IMR-90 (cell line): ENCODE results near the gene PBX3. TPM values are rescaled to one million over a fixed set of nuclear protein-coding genes. Genes with fewer than 3 reads are reported as not detected.

Source experiments
- ATAC-seq: fragments of 200-7000 bp; cut with Tn5 transposase; 2 replicates; pipeline ENCODE4 v1.9.1; 2020; ENCODE audit warnings: low read depth, mild to moderate bottlenecking, moderate library complexity
- BruUV-seq: library from RNA; stranded (reverse); fragments of 400-500 nt; replicated peaks from 2 replicates; lab custom pipeline; 2021; lab: Mats Ljungman, UMichigan
- CTCF ChIA-PET: fragments of 300-600 bp; formaldehyde crosslinking; extraction: SDS; loops from one replicate; lab custom pipeline; 2021; ENCODE audit warnings: antibody characterized with exemption; lab: Yijun Ruan, JAX
- POLR2A ChIA-PET: fragments of 300-600 bp; sonication (Branson Sonifier 250); formaldehyde crosslinking; loops from one replicate; lab custom pipeline; 2022; ENCODE audit warnings: antibody characterized with exemption; ENCODE audit not compliant: unreplicated experiment; lab: Charles Lee
- DNase-seq: peaks from one replicate; pipeline ENCODE4 v3.0.0; 2013
- H2AFZ ChIP-seq: replicated peaks from 2 replicates; pipeline ENCODE3; 2013; ENCODE audit warnings: low read length, mild to moderate bottlenecking; ENCODE audit not compliant: poor library complexity
- H2AK5ac ChIP-seq: 2 replicates; pipeline ENCODE4 v1.6.1; 2013; ENCODE audit warnings: low read depth, low read length, inconsistent platforms
- H2AK9ac ChIP-seq: replicated peaks from 2 replicates; pipeline ENCODE3; 2013; ENCODE audit warnings: mild to moderate bottlenecking, low read depth, low read length, moderate library complexity; ENCODE audit not compliant: poor library complexity
- H2BK120ac ChIP-seq: 2 replicates; pipeline ENCODE4 v1.6.1; 2013; ENCODE audit warnings: low read depth, low read length, inconsistent platforms
- H2BK15ac ChIP-seq: 3 replicates; pipeline ENCODE4 v1.6.1; 2013; ENCODE audit warnings: low read depth, low read length, inconsistent platforms
- H2BK20ac ChIP-seq: 2 replicates; pipeline ENCODE4 v1.6.1; 2013; ENCODE audit warnings: low read depth, mild to moderate bottlenecking, inconsistent platforms, low read length, moderate library complexity
- H2BK5ac ChIP-seq: 2 replicates; pipeline ENCODE4 v1.6.1; 2013; ENCODE audit warnings: mild to moderate bottlenecking, low read depth, low read length, inconsistent platforms; ENCODE audit not compliant: poor library complexity, severe bottlenecking
- H3K14ac ChIP-seq: replicated peaks from 2 replicates; pipeline ENCODE4 v1.6.1; 2013; ENCODE audit warnings: low read depth, low read length, inconsistent platforms
- H3K18ac ChIP-seq: 2 replicates; pipeline ENCODE4 v1.6.1; 2013; ENCODE audit warnings: low read depth, low read length, control low read depth
- H3K23ac ChIP-seq: 2 replicates; pipeline ENCODE4 v1.6.1; 2013; ENCODE audit warnings: low read depth, low read length, inconsistent platforms
- H3K27ac ChIP-seq: 2 replicates; pipeline ENCODE4 v1.5.1; 2013; ENCODE audit warnings: mild to moderate bottlenecking, control low read depth, low read length; ENCODE audit not compliant: insufficient read depth
- H3K27me3 ChIP-seq: 2 replicates; pipeline ENCODE4 v1.6.1; 2013; ENCODE audit warnings: low read length; ENCODE audit not compliant: control insufficient read depth, insufficient read depth
- H3K36me3 ChIP-seq: 2 replicates; pipeline ENCODE4 v1.6.1; 2013; ENCODE audit warnings: low read length, mixed read lengths; ENCODE audit not compliant: control insufficient read depth, insufficient read depth
- H3K4ac ChIP-seq: 2 replicates; pipeline ENCODE4 v1.6.1; 2013; ENCODE audit warnings: low read depth, low read length, inconsistent platforms
- H3K4me1 ChIP-seq: 2 replicates; pipeline ENCODE4 v1.6.1; 2013; ENCODE audit warnings: low read length, mixed read lengths; ENCODE audit not compliant: control insufficient read depth, insufficient read depth
- H3K4me2 ChIP-seq: 2 replicates; pipeline ENCODE4 v1.6.1; 2013; ENCODE audit warnings: low read depth, mild to moderate bottlenecking, control low read depth, low read length, moderate library complexity
- H3K4me3 ChIP-seq: 2 replicates; pipeline ENCODE4 v1.5.1; 2013; ENCODE audit warnings: low read depth, mild to moderate bottlenecking, control low read depth, low read length, moderate library complexity; ENCODE audit not compliant: insufficient read depth
- H3K56ac ChIP-seq: 2 replicates; pipeline ENCODE4 v1.6.1; 2013; ENCODE audit warnings: low read length, inconsistent platforms; ENCODE audit not compliant: insufficient read depth; ENCODE audit errors: extremely low read depth
- H3K79me1 ChIP-seq, 2 experiments: 2 replicates each; pipeline ENCODE4 v1.6.1; 2013; ENCODE audit warnings: low read length in 2 of 2, inconsistent platforms in 1 of 2, low read depth in 1 of 2
- H3K9ac ChIP-seq: 2 replicates; pipeline ENCODE4 v1.6.1; 2013; ENCODE audit warnings: low read depth, low read length, control low read depth
- H3K9me1 ChIP-seq: 2 replicates; pipeline ENCODE4 v1.6.1; 2013; ENCODE audit warnings: low read length, inconsistent platforms; ENCODE audit not compliant: insufficient read depth
- H3K9me3 ChIP-seq: 2 replicates; pipeline ENCODE4 v1.6.1; 2013; ENCODE audit warnings: low read length; ENCODE audit not compliant: control insufficient read depth, insufficient read depth
- H4K20me1 ChIP-seq: 2 replicates; pipeline ENCODE4 v1.6.1; 2013; ENCODE audit warnings: low read length, inconsistent platforms; ENCODE audit not compliant: insufficient read depth
- H4K5ac ChIP-seq: 2 replicates; pipeline ENCODE4 v1.6.1; 2013; ENCODE audit warnings: mild to moderate bottlenecking, low read depth, low read length, control low read depth
- H4K8ac ChIP-seq, 2 experiments: 2 replicates each; pipeline ENCODE4 v1.6.1; 2013; ENCODE audit warnings: low read depth in 2 of 2, low read length in 2 of 2, control low read depth in 1 of 2, inconsistent platforms in 1 of 2
- H4K91ac ChIP-seq: 2 replicates; pipeline ENCODE4 v1.6.1; 2013; ENCODE audit warnings: low read depth, low read length, inconsistent platforms; ENCODE audit not compliant: insufficient read depth
- BHLHE40 ChIP-seq: fragments of 150-350 bp; IDR thresholded peaks from 2 replicates; pipeline ENCODE4 v1.6.1; 2016; ENCODE audit warnings: mild to moderate bottlenecking, low read depth, low read length
- CEBPB ChIP-seq: IDR thresholded peaks from 2 replicates; pipeline ENCODE4 v1.6.1; 2012; ENCODE audit warnings: low read depth, low read length, improper control_type of control experiment
- CTCF ChIP-seq: conservative IDR thresholded peaks from 2 replicates; pipeline ENCODE4 v1.5.1; 2012; ENCODE audit warnings: mild to moderate bottlenecking, low read depth, low read length, improper control_type of control experiment
- ELK1 ChIP-seq: fragments of 150-350 bp; IDR thresholded peaks from 2 replicates; pipeline ENCODE4 v1.6.1; 2016; ENCODE audit warnings: low read depth, mild to moderate bottlenecking, low read length, moderate library complexity, borderline replicate concordance
- FOS ChIP-seq: fragments of 150-350 bp; IDR thresholded peaks from 2 replicates; pipeline ENCODE4 v1.6.1; 2016; ENCODE audit warnings: low read depth, low read length
- MAFK ChIP-seq: IDR thresholded peaks from 2 replicates; pipeline ENCODE4 v1.6.1; 2012; ENCODE audit warnings: low read depth, low read length, improper control_type of control experiment
- MAZ ChIP-seq: IDR thresholded peaks from 2 replicates; pipeline ENCODE4 v1.6.1; 2012; ENCODE audit warnings: low read depth, mild to moderate bottlenecking, low read length, improper control_type of control experiment, moderate library complexity, borderline replicate concordance
- NFE2L2 ChIP-seq: fragments of 150-350 bp; IDR thresholded peaks from 2 replicates; pipeline ENCODE4 v1.6.1; 2016; ENCODE audit warnings: low read depth, mild to moderate bottlenecking, low read length
- POLR2A ChIP-seq: IDR thresholded peaks from 2 replicates; pipeline ENCODE4 v1.6.1; 2012; ENCODE audit warnings: mild to moderate bottlenecking, low read depth, low read length
- RAD21 ChIP-seq: IDR thresholded peaks from 2 replicates; pipeline ENCODE4 v1.6.1; 2012; ENCODE audit warnings: low read length, improper control_type of control experiment
- RCOR1 ChIP-seq: IDR thresholded peaks from 2 replicates; pipeline ENCODE4 v1.6.1; 2012; ENCODE audit warnings: mild to moderate bottlenecking, low read length, improper control_type of control experiment; ENCODE audit not compliant: insufficient replicate concordance
- RFX5 ChIP-seq: IDR thresholded peaks from 2 replicates; pipeline ENCODE4 v1.8.0; 2012; ENCODE audit warnings: low read depth, mild to moderate bottlenecking, low read length, moderate library complexity
- SMC3 ChIP-seq: fragments of 150-350 bp; IDR thresholded peaks from 2 replicates; pipeline ENCODE4 v1.6.1; 2016; ENCODE audit warnings: low read depth, mild to moderate bottlenecking, antibody characterized with exemption, low read length, moderate library complexity
- USF2 ChIP-seq: fragments of 150-350 bp; IDR thresholded peaks from 2 replicates; pipeline ENCODE4 v1.6.1; 2017; ENCODE audit warnings: mild to moderate bottlenecking, antibody characterized with exemption, low read length, low read depth
- WGBS, 2 experiments: methylation state at CpG; one replicate each; pipeline versions ENCODE4 v1.1.5 to v1.1.7; 2013; ENCODE audit warnings: missing lambda C conversion rate in 2 of 2; ENCODE audit not compliant: insufficient read length in 1 of 2; ENCODE audit errors: extremely low coverage in 2 of 2; 5-methylcytosine and 5-hydroxymethylcytosine counted together
- dilution Hi-C: fragments of 300-500 bp; cut with HindIII; formaldehyde crosslinking; loops from one replicate; pipeline ENCODE4 v1.14.3; 2018; ENCODE audit warnings: low sequenced_read_pairs; ENCODE audit not compliant: unreplicated experiment
- in situ Hi-C: fragments of 300-500 bp; cut with MboI; formaldehyde crosslinking; loops from 3 replicates; pipeline ENCODE4 v1.14.3; 2019; ENCODE audit warnings: low sequenced_read_pairs, inconsistent platforms, mixed read lengths
- intact Hi-C: fragments of 100-400 bp; cut with micrococcal nuclease; formaldehyde crosslinking; loops from 2 replicates; pipeline ENCODE4 v1.10.0; 2022
- polyA plus RNA-seq, 3 experiments: library from polyadenylated mRNA; depleted of rRNA; stranded (reverse); fragments of >200 nt; gene quantifications; 2 replicates each; pipeline ENCODE4 v1.2.3, GENCODE V29; 2012; ENCODE audit warnings: low replicate concordance in 1 of 3
- total RNA-seq: library from RNA; depleted of rRNA; stranded (reverse); fragments of >200 nt; gene quantifications from 2 replicates; pipeline ENCODE4 v1.2.3, GENCODE V29; 2012

The PBX3 gene
- total and polyA plus RNA-seq, 2 of the 4 experiments (the other 2 are of a cell fraction) = 12.0 to 15.6 TPM

- POLR2A ChIA-PET = no interaction called here
- Histone ChIP-seq H2BK15ac (no peak overlapping the region), H3K9me1 (peaks cover 4% of the 10 kb centered on the region; the same call in 1 of the 2 replicates), H2AFZ (no peak overlapping the region), H4K5ac (no peak overlapping the region), H3K9me3 (no peaks in the 10 kb centered on the region), H3K14ac (no peak overlapping the region), H2AK5ac (no peak overlapping the region), H3K4ac (no peak overlapping the region), H3K23ac (no peak overlapping the region), H3K36me3 (no peaks in the 10 kb centered on the region), H3K79me1 (peaks cover 5 to 19% of the 10 kb centered on the region in 2 experiments; a peak in 3 of 4 replicates), H4K8ac (no peak overlapping the region), H3K27ac (no peak overlapping the region), H3K4me3 (no peak overlapping the region), H3K4me2 (peak overlapping the region; percentile 82), H3K56ac (no peak overlapping the region), H3K9ac (no peak overlapping the region), H3K4me1 (no peaks in the 10 kb centered on the region), H2BK5ac (no peak overlapping the region), H3K27me3 (no peaks in the 10 kb centered on the region), H2BK20ac (no peak overlapping the region), H3K18ac (no peak overlapping the region), H4K91ac (no peak overlapping the region), H4K20me1 (no peaks in the 10 kb centered on the region), H2BK120ac (no peak overlapping the region), H2AK9ac (no peak overlapping the region)
- CTCF ChIA-PET = no interaction called here
- no peak for TF ChIP-seq ELK1
- no peak for TF ChIP-seq SMC3
- TF ChIP-seq RAD21 = no peak
- TF ChIP-seq POLR2A = no peak
- TF ChIP-seq NFE2L2 = no peak
- TF ChIP-seq RFX5 = no peak
- TF ChIP-seq MAFK = no peak
- TF ChIP-seq CTCF = no peak
- TF ChIP-seq BHLHE40 = no peak
- TF ChIP-seq USF2 = no peak
- no peak for TF ChIP-seq FOS
- TF ChIP-seq RCOR1 = no peak
- no peak for TF ChIP-seq CEBPB
- TF ChIP-seq MAZ = no peak
- ATAC-seq (no peak), DNase-seq (no peak)
- no TSS peak for BruUV-seq
- dilution Hi-C loops (no loop called here), in situ Hi-C loops (no loop called here), intact Hi-C loops (no loop called here)
- no CpG with 5 or more reads among the region's 2 CpGs for WGBS, 2 experiments
Observed at GRCh38 chr9:125797930-125798329, 50.8 kb downstream of the PBX3 start.
